COR-L47 (cell line): ENCODE results near the gene TTLL10.
"Not testable (repeated sequence)": the region's sequence is repeated elsewhere in the genome, so short reads cannot be mapped to it uniquely, and the experiment has no call there.

Source experiments
- DNase-seq: peaks from one replicate; lab custom pipeline; 2025; lab: John Stamatoyannopoulos, UW

TTLL10 gene

GRCh38 chr1:1189111-1189510, 15.4 kb downstream of the TTLL10 start:
- DNase-seq, result no peak

DNA sequence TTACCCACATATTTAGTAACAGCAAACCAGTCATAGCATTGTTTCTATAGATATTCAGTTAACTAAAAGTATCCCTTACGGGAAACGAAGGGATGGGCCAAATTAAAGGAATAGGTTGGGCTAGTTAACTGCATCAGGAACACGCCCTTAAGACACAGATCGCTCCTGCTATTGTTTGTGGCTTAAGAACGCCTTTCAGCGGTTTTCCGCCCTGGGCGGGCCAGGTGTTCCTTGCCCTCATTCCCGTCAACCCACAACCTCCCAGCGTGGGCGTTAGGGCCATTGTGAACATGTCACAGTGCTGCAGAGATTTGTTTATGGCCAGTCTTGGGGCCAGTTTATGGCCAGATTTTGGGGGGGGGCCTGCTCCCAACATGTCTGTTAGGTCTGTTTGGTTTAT, 18.1 kb downstream of the TTLL10 start:
- DNase-seq, result no peak

DNA sequence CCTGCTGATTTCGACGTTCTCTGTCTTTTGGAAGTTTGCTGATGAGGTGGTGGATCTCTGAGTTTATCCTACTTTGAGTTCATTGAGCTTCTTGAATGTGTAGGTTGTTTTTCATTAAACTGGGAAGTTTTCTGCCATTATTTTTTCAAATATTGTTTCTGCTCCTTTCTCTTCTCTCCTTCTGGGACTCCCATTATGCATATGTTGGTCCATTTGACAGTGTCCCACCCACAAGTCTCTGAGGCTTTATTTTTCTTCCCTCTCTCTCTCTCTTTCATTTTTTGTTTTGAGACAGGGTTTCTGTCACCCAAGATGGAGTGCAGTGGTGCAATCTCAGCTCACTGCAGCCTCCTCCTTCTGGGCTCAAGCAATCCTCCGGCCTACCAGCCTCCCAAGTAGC, 21.0 kb downstream of the TTLL10 start:
- DNase-seq, result no peak

DNA sequence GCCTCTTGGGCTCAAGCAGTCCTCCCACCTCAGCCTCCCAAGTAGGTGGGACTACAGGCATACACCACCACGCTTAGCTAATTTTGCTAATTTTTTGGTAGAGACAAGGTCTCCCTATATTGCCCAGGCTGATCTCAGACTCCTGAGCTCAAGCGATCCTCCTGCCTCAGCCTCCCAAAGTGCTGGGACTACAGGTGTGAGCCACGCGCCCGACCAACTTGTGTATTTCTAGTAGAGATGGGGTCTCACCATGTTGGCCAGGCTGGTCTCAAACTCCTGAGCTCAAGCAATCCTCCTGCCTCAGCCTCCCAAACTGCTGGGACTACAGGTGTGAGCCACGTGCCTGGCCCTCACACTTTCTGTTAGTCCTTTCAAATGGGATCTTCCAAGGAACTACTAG, 22.0 kb downstream of the TTLL10 start:
- DNase-seq, result not testable (repeated sequence)

DNA sequence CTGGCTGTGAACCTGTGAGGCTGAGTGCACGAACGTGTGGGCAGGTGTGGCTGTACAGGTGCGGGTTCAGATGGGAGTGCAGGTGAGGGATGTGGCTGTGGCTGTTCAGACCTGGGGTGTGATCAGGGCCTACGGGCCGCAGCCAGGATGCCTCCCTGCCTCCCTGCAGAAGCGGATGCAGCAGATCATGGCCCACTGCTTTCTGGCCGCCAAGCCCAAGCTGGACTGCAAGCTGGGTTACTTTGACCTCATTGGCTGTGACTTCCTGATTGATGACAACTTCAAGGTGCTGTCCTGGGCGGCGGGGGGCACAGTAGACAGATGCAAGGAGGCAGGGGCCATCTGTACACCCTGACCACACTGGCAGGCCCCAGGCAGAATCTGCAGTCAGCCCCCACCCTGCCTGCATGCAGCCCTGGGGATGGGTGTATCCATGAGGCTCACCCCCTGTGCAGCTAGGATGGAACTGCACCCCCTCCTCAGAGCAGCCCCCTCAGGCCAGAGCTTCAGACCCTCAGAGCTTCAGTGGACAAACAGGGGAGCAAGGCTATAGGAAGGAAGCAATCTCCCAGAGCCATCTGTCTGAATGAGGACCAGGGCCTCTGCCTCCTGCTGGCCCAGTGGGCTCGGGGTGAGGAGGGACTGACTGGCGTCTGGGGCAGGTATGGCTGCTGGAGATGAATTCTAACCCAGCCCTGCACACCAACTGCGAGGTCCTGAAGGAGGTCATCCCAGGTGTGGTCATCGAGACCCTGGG, 22.9 kb downstream of the TTLL10 start:
- DNase-seq, result no peak

DNA sequence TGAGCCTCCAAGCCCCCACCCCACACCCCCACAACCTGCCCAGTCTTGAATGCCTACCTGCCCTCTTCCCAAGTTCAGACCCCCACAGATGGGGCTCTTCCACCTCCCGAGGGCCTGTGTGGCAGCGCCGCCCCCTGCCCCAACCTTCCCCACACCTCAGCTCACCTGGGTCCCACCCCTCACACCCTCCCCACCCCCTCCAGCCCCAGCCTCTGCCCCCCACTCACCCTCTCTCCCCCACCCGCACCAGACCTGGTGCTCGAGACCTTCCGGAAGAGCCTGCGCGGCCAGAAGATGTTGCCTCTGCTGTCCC, 23.5 kb downstream of the TTLL10 start:
- DNase-seq, result no peak

DNA sequence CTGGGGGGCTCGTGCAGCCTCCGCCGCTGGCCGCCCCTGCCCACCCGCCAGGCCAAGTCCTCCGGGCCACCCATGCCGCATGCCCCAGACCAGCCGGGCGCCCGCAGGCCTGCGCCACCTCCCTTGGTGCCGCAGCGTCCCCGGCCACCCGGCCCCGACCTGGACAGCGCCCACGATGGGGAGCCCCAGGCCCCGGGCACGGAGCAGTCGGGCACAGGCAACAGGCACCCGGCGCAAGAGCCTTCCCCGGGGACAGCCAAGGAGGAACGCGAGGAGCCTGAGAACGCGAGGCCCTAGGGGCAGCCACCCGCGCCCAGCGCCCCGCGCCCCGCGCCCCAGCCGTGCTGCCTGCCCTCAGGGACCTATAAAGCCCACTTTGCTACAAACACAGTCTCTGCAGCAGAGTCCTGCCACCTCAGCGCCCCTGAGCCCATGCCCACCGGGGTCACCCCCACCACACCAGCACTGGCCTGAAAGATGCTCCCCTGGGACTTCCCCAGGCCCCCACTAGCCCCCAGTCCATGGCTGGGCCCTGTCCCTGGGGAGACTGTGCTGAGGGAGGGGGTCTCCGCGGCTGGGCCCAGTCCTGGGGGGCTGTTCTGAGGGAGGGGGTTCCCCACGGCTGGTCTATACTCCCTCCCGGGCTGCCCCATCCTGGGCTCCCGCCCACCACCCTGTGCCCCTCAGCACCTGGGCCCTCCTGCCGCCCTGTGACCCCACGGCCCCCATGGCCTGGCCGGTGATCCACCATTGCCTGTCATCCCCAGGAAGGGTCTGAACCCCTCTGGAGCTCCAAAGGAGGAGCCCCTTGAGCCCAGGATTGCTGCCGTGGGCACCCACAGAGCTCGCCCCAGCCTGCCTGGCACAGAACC, 24.1 kb downstream of the TTLL10 start:
- DNase-seq, result no peak

DNA sequence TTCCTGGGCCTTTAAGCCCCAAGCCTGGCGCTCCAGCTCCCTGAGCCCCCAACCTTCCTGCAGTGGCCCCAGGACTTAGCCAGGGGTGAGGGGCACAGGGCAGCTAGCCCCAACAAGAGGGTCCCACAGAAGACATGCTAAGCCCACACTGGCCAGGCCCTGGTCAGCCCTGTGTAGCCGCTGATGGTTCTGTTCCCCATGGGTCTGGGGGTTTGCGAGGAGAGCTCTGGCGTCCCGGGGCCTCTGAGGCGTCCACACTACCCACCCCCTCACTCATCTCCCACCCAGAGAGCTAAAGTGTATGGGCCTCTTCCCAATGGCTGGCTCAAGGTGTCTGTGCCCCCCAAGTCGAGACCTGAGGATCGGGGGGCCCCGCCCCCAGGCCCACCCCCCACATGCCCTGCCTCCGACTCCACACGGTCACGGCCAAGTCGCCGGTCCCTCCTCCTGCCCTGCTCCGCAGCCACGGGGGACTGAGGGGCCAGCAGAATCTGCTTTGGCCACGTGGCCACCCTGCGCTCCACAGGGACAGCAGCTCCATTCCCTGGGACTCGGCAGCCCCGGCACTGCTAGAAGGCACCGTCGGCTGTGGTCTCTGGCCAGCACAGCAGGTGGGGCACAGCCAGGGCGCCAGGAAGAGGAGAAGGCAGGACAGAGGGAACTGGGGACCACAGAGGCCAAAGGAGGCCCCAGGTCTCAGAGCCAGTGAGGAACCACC, 24.9 kb downstream of the TTLL10 start:
- DNase-seq, result no peak

DNA sequence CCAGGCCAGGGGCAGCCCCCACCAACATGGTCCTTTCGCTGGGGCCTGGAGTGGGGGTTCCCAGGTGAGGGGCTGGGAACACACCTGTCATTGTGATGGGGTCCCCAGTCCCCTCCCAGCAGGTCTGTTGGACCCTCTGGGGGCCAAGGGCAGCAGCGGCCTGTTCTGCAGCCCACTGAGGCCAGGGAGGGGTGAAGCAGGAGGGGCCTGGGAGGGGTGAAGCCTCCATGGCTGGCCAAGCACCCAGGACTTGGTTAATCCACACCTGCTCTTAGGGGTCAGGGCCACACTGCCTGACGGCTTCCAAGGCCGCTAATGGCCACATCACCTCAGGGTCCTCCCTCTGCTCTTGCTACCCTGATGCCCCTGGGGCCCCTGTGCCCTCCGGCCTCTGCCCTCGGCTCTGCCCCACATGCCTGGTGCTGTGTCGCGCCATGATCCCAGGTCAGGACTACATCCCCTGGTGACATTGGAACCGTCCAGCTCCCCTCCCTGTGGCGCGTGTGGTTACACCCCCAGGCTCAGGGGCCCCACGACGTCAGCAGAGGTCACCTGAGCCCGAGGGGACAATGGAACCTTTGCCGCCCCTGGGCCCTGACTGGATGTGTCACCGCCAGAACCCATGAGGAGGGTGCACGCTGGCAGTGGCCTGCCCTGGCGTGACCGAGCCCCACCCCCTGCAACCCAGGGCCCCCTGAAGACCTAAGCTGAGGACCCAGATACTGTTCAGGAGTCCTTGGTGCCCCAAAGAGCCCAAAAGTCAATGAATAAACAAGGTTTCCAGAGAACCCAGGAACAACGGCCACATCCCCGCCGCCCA, 25.7 kb downstream of the TTLL10 start:
- no peak for DNase-seq

DNA sequence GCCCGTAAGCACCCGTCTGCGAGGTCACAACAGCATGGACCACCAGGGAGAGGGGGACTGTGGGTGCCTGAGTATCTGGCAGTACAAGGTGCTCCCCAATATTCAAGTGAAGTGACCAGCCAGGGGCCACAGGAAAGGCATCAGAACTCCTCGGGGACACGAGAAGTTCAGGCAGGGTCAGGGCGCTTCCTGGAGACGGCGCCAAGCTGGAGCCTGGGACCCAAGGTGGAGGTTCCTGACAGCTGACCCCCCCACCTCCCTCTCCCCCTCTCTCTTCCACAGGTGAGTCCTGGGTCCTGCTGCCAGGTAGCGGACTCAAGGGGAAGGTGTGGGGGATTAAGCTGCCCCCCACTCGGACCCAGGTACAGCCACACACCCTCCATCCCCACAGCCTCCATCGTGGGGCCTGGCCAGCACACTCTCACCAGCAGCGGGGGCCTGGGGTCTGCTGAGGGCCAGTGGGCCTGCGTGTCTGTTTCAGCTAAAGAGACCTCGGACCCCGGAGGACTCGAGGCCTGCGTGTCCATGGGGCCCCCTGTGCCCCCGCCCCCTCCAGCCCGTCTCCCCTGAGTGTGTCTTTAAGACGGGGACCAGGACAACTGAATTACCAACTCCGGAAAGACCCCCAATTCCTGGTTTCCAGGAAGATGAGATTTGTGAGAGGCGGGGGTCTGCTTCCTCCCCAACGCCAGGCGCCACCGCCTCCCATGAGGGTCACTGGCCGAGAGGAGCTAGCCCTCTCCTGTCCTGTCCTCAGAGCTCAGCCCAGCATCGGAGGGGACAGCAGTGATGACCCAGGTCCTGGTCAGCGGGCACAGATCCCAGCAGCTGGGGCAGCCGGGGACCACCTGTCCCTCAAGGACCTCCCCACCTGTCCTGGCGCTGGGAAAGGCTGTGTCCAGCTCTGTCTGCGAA, 26.5 kb downstream of the TTLL10 start:
- DNase-seq, result no peak

DNA sequence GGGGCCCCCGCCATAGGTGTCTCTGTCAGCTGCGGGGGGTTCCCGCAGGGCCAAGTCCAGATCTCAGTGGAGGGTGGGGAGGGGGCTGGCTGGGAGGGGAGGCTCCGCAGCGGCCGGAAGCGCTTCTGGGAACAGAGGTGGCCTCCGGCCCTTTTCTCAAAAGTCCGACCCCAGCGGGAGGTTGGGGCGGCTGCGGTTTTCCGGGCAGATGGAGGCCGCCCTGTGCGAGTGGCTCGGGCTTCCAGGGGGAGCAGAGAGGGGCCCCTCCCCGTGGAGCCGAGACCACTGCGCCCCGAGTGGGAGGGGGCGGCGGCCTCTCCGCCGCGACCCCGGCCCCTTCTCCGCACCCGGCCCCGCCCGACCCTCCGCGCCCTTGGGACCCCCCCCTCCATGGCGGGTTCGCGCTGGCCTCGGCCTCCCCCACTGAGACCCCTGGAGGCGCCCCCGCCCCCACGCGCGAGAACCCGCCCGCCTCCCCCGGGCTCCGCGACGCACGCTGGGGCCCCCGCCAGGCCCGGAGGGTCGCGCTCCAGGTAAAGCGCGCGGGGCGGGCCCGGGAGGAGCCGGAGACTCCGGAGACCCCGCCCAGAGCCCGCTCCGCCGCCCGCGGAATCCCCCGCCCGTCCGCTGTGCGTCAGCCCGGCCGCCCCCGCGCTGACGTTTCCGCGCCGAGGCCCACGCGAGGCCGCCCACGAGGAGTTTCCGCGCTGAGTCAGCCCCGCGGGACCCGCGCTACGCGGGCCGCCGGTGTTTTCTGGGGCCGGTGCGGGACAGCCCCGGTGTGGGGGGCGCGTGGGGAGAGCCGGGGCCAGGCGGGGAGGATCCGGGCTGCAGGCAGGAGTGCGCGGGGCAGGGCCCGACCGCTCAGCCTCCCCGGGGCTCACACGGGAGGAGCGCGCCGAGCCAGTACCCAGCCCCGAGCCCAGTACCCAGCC, 27.5 kb downstream of the TTLL10 start:
- peak; percentile 27 for DNase-seq

DNA sequence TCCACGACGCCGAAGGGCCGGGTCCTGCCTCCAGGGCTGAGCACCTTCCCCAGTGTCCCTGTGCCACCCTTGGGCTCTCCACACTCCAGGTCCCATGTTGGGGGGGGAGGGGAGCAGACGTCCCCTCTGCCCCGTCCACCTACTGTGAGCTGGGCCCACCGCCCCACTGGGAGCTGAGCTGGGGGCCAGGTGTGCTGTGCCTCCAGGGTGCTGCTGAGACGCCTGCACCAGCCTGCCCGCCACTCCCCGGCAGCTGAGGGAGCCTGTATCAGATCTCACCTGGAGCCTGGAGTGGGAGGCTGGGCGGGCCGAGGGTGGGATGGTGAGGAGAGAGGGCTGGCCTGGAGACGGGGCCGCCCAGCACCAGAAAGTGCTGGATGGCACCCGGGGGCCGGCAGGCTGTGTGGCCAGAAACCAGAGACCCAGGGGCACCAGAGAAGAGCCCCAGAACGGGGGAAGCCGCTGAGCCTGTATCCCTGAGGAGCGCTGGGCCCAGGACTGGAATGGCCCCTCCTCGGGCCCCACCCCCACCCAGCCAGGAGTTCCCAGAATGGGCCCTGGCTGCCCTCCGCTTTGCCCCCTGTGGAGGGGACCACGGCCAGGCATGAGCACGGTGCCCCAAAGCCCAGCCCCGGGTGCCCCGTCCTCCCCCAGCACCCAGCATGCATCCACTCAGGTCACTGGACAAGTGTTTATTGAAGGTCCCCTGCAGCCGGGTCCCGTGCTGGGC, 29.3 kb downstream of the TTLL10 start:
- no peak for DNase-seq

GRCh38 chr1:1203561-1204424, 30.1 kb downstream of the TTLL10 start:
- no peak for DNase-seq

DNA sequence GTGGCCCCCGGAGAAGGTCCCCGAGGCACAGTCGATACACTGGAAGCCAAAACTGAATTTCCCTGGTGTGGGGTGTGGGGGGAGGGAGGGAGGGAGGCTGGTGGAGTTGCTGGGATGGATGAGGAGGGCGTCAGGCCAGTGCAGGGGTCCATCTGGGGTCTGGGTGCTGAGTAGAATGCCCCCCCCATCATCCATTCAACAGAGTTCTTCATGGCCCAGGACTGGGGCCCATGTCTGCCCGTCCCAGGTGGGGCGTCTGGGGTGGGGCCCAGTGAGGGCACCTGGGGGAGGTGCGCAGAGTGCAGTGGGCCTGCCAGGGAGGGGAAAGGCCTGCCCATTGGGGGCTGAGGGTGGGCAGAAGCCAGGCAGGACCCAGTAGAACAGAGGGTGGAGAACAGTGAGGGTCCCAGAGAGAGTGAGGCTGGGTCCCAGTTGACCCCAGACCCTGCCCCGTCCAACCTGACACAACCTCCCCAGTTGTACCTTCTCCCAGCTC, 30.8 kb downstream of the TTLL10 start:
- DNase-seq, result no peak

- no peak for DNase-seq
These were observed 31.5 kb downstream of the TTLL10 start for GRCh38 chr1:1204998-1205768.

DNA sequence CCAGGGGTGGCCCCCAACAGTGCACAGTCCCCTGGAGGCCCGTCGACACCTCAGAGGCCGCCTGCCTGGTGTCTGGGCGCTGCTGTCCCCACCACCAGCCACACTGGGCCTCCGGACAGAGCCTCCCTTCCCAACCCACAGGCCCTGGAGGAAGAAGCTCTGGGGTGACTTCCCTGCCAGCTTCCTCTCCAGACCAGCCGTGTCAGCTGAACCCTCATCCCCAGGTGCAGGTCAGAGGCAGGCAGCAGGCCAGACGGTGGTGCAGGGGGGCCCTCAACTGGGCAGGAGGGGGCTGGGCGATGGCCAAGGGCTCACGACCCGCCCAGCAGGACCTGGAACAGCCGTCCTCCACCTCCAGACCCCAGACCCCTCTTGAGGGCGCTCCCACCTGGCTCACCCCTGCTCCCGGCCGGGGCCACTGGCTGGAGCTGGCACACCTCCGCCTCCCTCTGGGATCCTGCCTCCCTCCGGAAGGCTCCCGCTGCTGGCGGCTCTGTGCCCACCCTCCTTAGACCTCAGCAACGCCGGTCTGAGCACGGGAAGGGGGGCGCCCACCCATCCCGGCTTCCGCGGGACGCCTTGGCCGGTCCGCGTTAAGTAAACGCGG, 32.2 kb downstream of the TTLL10 start:
- no peak for DNase-seq
